GM18951 (cell line): ENCODE data around the gene CHST1.

Experiments used
- POLR2A ChIP-seq: IDR thresholded peaks from 4 replicates; pipeline ENCODE4 v1.6.1; 2011; ENCODE audit warnings: mild to moderate bottlenecking; ENCODE audit not compliant: insufficient read length, insufficient read depth; ENCODE audit errors: extremely low read depth
- in situ Hi-C: fragments of 300-500 bp; cut with MboI; formaldehyde crosslinking; loops from one replicate; pipeline ENCODE4 v1.12.0; 2022; ENCODE audit warnings: low sequenced_read_pairs, mixed read lengths, inconsistent platforms; ENCODE audit not compliant: unreplicated experiment

Gene CHST1, protein sequence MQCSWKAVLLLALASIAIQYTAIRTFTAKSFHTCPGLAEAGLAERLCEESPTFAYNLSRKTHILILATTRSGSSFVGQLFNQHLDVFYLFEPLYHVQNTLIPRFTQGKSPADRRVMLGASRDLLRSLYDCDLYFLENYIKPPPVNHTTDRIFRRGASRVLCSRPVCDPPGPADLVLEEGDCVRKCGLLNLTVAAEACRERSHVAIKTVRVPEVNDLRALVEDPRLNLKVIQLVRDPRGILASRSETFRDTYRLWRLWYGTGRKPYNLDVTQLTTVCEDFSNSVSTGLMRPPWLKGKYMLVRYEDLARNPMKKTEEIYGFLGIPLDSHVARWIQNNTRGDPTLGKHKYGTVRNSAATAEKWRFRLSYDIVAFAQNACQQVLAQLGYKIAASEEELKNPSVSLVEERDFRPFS

DNA sequence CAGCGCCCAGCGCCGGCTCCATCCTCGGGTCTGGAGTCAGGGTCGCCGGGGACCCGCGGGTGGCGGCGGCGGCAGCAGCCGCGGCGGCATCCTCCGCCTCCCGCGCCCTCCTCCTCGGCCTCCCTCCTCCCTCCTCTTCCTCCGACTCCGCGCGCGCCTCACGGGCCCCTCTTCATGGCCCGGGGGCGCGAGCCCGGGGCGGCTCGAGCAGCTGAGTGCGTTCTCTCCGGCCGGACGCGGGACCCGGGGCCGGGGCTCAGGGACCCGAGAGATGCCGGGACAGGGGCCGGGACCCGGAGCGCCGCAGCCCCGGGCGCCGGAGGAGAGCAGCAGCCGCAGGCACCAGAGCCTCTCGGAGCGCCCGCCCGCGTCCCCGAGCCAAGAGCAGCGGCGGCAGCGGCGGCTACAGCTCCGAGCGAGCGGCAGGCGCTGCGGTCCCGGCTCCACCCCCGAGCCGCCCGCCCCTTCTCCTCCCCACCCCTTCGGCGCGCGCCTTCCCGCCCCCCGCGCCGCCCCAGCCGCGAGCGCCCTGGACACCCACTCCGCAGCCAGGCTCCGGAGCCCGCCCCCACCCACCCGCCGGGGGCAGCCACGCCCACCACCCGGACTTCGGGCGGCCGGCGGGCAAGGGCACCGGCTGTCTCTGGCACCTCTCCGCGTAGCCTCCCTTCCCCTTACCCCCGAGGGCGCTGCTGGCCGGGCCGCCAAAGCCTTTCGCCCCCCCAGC is at the start of gene CHST1:
TSS of gene CHST1 (minus strand) at position 417 of the 727 bp plus-strand sequence. CDS start 14,699 bp downstream, outside the sequence.
- no peak for TF ChIP-seq POLR2A
- in situ Hi-C loops, result no loop called here

DNA sequence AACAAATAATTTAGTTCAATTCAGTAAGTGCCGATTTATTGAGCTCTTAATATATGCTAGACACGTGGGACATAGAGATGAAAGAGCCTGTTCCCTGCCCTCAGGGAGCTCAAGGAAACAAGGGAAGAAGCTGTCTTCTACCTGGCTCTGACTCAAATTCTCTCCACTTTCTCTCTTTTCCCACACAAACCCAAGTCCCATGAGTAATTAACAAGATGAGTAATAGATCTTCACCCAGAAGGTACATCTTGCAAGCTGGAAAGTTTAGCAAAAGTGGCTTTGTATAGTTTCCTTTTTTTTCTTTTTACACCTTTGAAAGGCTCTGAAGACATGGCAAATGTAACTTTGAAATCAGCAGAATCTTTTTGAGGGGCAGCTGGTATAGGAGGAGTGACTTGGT is 48.2 kb upstream of the CHST1 start:
- in situ Hi-C loops, result no loop called here
- TF ChIP-seq POLR2A, result no peak

DNA sequence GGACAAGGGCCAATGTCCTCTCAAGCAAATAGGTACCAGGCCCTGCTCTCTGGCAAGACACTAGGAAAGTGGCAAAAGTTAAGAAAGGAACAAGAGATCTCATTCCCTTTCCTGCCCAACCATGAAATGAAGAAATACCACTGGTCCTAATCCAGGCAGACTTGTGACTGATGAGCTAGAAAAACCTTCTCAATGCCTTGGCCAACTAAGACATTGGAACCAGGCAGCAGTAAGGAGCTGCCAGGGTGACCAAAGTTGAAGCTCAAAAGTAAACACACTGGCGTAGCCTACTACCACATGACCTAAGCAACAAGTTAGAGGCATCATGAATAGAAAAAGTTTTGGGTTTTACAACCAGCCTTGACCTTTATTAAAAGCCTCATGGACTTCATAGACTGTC is 45.1 kb upstream of the CHST1 start:
- no peak for TF ChIP-seq POLR2A
- in situ Hi-C loops, result no loop called here

DNA sequence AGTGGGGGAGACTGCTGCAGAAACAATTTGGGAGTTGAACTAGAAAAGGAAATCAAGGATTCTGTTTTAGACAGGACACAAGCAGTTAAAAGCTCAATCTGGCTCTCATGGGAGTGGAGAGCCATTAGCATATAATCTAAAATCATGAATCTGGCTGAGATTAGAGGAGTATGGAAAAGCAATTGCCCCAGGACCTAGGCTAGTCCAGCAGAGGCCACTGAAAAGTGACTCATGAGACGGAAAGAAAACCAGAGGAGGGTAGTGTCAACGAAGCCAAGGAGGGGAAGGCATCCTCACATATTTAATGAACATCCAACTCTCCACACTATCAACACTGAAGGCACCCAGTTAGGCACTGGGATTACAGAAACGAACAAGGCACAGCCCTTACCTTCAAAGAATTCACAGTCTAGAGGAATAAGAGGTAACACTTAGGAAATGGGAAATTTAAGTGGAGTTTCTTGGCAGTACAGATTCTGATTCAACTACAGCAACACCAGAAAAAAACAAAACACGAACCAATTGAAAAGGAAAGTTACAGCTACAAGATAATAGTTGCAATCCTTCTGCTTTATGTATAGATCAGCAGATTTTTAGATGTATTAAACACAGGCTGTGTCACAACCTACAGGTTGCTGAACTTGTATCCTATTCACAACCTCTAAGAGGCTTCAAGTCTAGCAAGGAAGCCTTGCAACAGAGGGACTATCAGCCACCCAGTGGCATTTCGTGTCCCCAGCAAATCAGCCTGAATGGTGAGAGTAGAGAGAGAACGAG is 43.7 kb upstream of the CHST1 start:
- TF ChIP-seq POLR2A, result no peak
- in situ Hi-C loops, result no loop called here

DNA sequence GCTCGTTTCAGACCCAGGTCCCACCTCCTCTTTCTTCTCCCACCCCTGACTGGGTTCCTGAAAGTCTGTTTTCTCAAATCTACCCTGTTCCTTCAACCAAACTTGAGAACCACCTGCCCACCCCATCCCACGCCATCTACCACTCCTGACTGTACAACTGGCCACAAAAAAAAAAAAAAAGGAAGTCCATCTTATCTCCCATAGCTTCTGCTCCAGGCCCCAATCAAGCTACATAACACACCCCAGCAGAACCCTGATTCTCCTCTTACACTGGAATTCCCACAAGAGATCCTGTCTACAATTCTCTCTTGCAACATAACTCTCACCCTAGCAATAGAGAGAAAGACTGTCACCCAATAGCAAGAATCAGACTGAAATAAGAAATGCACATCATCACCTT is 39.2 kb upstream of the CHST1 start:
- in situ Hi-C loops, result no loop called here
- TF ChIP-seq POLR2A, result no peak

DNA sequence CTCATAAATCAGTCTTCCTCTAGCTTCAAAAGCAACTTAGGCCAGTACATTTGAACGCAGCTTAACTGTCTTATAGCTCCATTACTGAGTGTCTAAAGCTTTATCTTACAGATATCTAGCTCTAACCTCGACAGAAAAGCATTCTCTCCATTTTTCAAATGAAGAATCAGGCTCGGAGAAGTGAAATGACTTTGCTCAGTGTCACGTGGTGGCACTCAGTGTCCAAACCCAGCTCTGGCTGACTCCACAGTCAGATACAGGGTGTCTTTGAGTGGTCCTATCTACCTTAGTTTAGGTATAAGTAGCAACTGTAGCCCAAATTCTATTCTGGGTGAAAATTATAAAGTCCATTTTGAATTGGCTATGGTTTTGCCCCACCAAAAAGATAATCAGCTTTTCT is 38.7 kb upstream of the CHST1 start:
- in situ Hi-C loops, result no loop called here
- no peak for TF ChIP-seq POLR2A

DNA sequence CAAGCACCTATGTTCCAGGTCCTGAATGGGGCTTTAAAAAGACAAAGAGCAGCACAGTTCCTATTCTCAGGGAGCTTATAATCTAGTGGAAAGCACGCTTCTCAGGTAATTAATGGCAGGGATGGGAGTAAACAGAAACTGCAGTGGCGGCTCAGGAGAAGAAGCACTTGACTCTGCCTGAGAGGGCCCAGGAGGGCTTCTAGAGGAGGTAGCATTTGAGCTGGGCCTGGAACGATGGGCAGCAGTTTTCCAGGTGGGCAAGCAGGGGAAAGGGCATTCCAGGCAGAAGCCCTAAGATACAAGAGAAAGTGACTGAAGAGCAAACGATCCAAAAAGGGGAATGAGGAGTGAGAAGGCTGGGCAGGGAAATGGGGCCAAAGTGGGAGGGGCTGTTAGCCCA is 37.1 kb upstream of the CHST1 start:
- in situ Hi-C loops, result no loop called here
- TF ChIP-seq POLR2A, result no peak

DNA sequence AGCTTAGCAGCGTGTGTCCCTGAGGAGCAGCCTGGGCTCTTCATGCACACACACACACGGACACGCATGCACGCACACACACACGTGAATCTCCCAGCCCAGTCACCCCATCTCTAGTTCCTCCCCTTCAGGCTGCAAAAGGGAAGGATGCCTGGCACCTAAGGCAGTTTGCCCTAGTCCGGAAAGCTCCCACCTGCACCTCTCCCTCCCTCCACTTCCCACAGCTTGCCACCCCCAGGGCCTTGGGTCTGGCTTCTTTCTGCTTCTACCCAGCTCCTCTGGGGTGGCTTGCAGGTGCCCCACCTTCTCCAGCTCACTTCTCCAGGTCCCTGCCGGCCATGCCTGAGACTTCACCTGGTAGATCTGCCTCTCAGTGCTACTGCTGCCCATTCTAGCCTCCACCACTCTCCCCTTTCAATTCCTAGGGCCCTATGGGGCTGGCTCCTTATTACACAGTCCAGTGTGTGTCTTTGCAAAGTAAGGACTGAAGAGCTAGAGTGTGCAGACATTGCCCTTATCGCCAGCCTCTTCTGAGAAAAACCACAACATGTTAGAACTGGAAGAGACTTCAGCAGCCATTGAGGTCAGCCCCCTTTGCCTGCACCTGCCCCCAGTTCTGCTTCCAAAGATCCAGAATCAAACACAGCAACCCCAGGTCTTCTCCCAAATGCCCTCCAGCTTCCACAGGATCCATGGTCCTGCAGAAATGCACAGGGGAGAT is 33.5 kb upstream of the CHST1 start:
- in situ Hi-C loops, result no loop called here
- no peak for TF ChIP-seq POLR2A

DNA sequence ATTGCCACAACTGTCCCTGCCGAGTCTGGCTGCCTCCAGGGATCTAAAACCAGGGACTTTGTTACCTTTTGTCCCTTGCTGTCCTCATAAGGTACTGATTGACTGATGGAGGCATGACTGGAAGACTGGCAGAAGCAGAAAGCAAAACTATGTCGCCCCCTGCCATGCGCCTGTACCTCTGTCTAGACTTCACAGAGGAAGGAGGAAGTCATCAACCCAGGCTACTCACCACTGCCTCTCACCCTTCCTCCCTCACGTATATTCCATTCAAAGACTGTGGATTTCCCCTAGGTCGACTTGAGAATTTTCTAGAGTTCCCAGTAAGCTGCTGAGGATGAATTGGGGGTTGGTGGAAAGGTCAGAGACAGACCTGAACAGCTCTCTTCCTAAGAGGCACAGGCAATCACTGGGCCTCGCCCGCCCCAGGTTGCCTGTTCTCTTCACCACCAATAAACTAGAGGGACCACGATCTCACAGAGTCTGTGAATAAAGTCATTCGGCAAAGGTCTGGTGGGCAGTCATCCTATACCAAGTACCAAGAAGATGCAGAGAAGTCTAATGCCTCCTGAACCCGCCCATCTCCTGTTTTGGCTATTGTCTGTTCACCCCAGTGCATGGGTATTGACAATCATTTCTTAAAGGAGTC is 27.5 kb upstream of the CHST1 start:
- in situ Hi-C loops, result no loop called here
- no peak for TF ChIP-seq POLR2A

DNA sequence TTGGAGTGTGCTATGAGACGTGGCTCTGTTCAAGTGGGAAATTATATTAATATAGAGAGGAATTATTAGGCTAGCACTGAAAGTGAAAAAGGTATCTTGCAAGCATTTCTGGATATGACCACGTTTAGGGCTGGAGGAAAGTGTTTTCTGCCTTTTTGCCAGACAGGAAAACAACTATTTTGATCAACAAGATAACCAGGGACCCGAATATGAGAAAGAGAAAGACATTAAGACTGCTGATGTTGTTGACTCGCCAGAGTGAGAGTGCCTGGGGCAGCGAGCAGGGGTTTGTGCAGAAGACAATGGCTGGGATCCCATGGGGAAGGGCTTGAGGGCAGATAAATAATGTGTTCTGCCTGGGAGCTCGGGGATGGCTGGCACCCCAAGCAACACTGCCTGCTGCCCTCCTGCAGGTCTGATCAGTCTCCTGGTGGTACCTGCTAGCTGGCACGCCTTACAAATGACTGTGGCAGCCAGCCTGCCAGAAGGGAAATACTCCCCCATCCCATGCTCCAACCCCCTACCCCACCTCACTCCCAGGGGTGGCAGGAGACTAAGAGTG is 23.1 kb upstream of the CHST1 start:
- TF ChIP-seq POLR2A, result no peak
- in situ Hi-C loops, result no loop called here

DNA sequence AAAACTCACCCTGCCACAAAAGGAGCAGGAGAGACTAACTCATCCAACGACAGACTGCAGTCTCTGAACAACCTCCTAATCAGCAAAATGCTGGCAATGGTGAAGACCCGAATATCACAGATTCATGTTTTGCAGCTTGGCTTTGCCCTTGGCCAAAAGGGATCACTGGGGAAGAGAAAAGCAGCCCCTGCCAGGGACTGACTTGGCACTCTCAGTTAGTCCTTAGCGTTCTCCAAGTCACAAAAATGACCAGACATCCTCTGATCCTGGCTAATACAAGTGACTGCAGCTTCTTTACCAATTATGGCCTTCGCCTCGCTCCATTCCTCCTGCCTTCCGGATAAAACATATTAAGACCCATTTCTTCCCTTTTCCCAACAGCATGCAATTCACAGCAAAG is 22.4 kb upstream of the CHST1 start:
- in situ Hi-C loops, result no loop called here

DNA sequence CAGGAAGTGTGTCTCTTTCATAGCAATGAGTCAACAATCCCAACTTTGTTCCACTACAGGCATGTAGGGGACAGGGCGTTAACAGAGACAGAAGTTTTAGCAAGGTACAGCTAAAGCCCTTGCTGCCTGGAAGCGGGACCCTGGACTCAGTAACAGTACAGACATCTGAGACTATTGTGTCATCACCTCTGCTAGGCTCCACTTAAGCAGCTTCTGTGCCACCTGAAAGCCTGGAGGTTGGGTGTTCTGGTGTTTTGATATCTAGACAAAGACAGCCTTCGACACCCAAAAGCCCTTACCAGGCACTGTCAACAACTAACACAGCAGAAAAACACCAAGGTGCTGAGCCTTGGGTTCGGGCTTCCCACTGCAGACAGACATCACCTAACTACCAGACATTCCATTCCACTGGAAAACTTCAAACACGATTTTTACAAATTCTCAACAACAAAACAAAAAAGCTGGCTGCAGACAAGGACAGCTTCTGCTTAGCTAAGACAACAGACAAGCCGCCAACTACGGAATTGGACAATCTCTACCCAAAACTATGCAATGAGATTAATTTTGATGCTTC is 20.6 kb upstream of the CHST1 start:
- in situ Hi-C loops, result no loop called here
- TF ChIP-seq POLR2A, result no peak

More for the DNA sequence above, 22.4 kb upstream of the CHST1 start:
- no peak for TF ChIP-seq POLR2A
